ENCODE measurements around the gene MRPS2. TPM values are rescaled to one million over a fixed set of nuclear protein-coding genes. Genes with fewer than 3 reads are reported as not detected.
"Not testable (repeated sequence)": the region's sequence is repeated elsewhere in the genome, so short reads cannot be mapped to it uniquely, and the experiment has no call there.

The MRPS2 gene
- total RNA-seq, 1 experiment from 2014 or later, result 81.0 TPM

GRCh38 chr9:135450956-135451355 lies 49.5 kb upstream of the MRPS2 start:
- TF ChIP-seq CTCF (conservative IDR thresholded peaks at IDR 0.05), result no peak
- H3T11ph ChIP-seq (ENCODE audit: low read length), result no peak overlapping the region
- no peaks in the 10 kb centered on the region for H4K20me1 ChIP-seq (ENCODE audit: control insufficient read depth, insufficient read depth, insufficient read length)
- no peak overlapping the region for H4K91ac ChIP-seq (ENCODE audit: insufficient read length, low read depth, low read length)
- H4K5ac ChIP-seq (ENCODE audit: insufficient read length, low read depth, low read length), result no peak overlapping the region
- no peaks in the 10 kb centered on the region for H3K9me3 ChIP-seq (ENCODE audit: control insufficient read depth, low read depth, low read length)
- Mint-ChIP-seq H3K9me3 (peaks cover 3 to 8% of the 10 kb centered on the region in 2 experiments; a peak in 3 of 5 replicates), H3K4me3 (no peak overlapping the region), H3K27me3 (ENCODE audit: low read depth) (peaks cover 2% of the 10 kb centered on the region; the same call in 1 of the 2 replicates), H3K4me1 (peaks cover 5 to 17% of the 10 kb centered on the region in 2 experiments), H3K36me3 (ENCODE audit: insufficient read depth in 1 of 3, low read depth in 3 of 3) (no peaks in the 10 kb centered on the region; a peak in 1 of 7 replicates), H3K27ac (no peak overlapping the region)
- H3K79me2 ChIP-seq (ENCODE audit: insufficient read depth, low read length), result no peaks in the 10 kb centered on the region; the same call in 1 of the 2 replicates
- H2BK120ac ChIP-seq (ENCODE audit: low read depth, low read length, poor library complexity, severe bottlenecking), result no peak overlapping the region
- no peak overlapping the region for H2BK5ac ChIP-seq (ENCODE audit: insufficient read length, low read length)
- no peak overlapping the region for H2AK5ac ChIP-seq (ENCODE audit: insufficient read length, low read length)
- no peaks in the 10 kb centered on the region for H3K23me2 ChIP-seq (ENCODE audit: insufficient read length, low read depth, low read length, poor library complexity, severe bottlenecking)
- H2AFZ ChIP-seq (ENCODE audit: low read length), result no peak overlapping the region
- H3K23ac ChIP-seq (ENCODE audit: insufficient read length, low read depth, low read length), result no peak overlapping the region
- H4K8ac ChIP-seq (replicated peaks; ENCODE audit: insufficient read length, low read depth, low read length), result no peak overlapping the region
- no peaks in the 10 kb centered on the region; the same call in 1 of the 2 replicates for H3K4me1 ChIP-seq (ENCODE audit: insufficient read depth, low read length)
- H2BK15ac ChIP-seq (ENCODE audit: low read depth, low read length), result no peak overlapping the region
- H2BK12ac ChIP-seq (ENCODE audit: insufficient read length, low read depth, low read length), result no peak overlapping the region
- H3K4ac ChIP-seq (ENCODE audit: low read depth, low read length), result no peak overlapping the region
- H3K79me1 ChIP-seq (ENCODE audit: insufficient read depth, low read depth, low read length, poor library complexity, severe bottlenecking), result no peaks in the 10 kb centered on the region
- no peak overlapping the region for H3K27ac ChIP-seq (ENCODE audit: insufficient read length, low read depth, low read length)
- no peak overlapping the region for H3K4me2 ChIP-seq (ENCODE audit: insufficient read depth, insufficient read length, low read length)
- no peak overlapping the region for H3K56ac ChIP-seq (ENCODE audit: insufficient read length, low read depth, low read length)
- no peak overlapping the region for H3K9ac ChIP-seq (ENCODE audit: extremely low read depth, insufficient read length, low read length)
- DNase-seq, result no peak
- H3K14ac ChIP-seq (ENCODE audit: insufficient read depth, low read length), result no peak overlapping the region
- WGBS (ENCODE audit: extremely low coverage, insufficient read length, low lambda C conversion rate), result no CpG with 5 or more reads among the region's 10 CpGs
- H3K18ac ChIP-seq (ENCODE audit: insufficient read length, low read depth, low read length), result no peak overlapping the region
- no peak overlapping the region for H2BK20ac ChIP-seq (ENCODE audit: low read depth, low read length, poor library complexity, severe bottlenecking)
- no peaks in the 10 kb centered on the region for H3K27me3 ChIP-seq (ENCODE audit: insufficient read depth, low read length)

- not testable (repeated sequence) for H3K79me1 ChIP-seq (ENCODE audit: insufficient read depth, low read depth, low read length, poor library complexity, severe bottlenecking); H3K23me2 ChIP-seq (ENCODE audit: insufficient read length, low read depth, low read length, poor library complexity, severe bottlenecking); H2BK5ac ChIP-seq (ENCODE audit: insufficient read length, low read length); H3K9ac ChIP-seq (ENCODE audit: extremely low read depth, insufficient read length, low read length); H4K20me1 ChIP-seq (ENCODE audit: control insufficient read depth, insufficient read depth, insufficient read length); H3K36me3 Mint-ChIP-seq (ENCODE audit: insufficient read depth in 1 of 3, low read depth in 3 of 3); H3K4me2 ChIP-seq (ENCODE audit: insufficient read depth, insufficient read length, low read length); H3K4ac ChIP-seq (ENCODE audit: low read depth, low read length); H3K18ac ChIP-seq (ENCODE audit: insufficient read length, low read depth, low read length); DNase-seq; H2BK15ac ChIP-seq (ENCODE audit: low read depth, low read length); H4K8ac ChIP-seq (replicated peaks; ENCODE audit: insufficient read length, low read depth, low read length); H4K5ac ChIP-seq (ENCODE audit: insufficient read length, low read depth, low read length); H3K23ac ChIP-seq (ENCODE audit: insufficient read length, low read depth, low read length); H3K14ac ChIP-seq (ENCODE audit: insufficient read depth, low read length); H3K4me3 Mint-ChIP-seq; H3K4me1 ChIP-seq (ENCODE audit: insufficient read depth, low read length); H3K27ac ChIP-seq (ENCODE audit: insufficient read length, low read depth, low read length); H2BK120ac ChIP-seq (ENCODE audit: low read depth, low read length, poor library complexity, severe bottlenecking); H3T11ph ChIP-seq (ENCODE audit: low read length); H3K9me3 Mint-ChIP-seq; H3K27me3 ChIP-seq (ENCODE audit: insufficient read depth, low read length); H4K91ac ChIP-seq (ENCODE audit: insufficient read length, low read depth, low read length); H2AFZ ChIP-seq (ENCODE audit: low read length); H3K27ac Mint-ChIP-seq; H3K9me3 ChIP-seq (ENCODE audit: control insufficient read depth, low read depth, low read length); H3K79me2 ChIP-seq (ENCODE audit: insufficient read depth, low read length); H3K27me3 Mint-ChIP-seq (ENCODE audit: low read depth); H2BK20ac ChIP-seq (ENCODE audit: low read depth, low read length, poor library complexity, severe bottlenecking); H3K56ac ChIP-seq (ENCODE audit: insufficient read length, low read depth, low read length); H2BK12ac ChIP-seq (ENCODE audit: insufficient read length, low read depth, low read length); H2AK5ac ChIP-seq (ENCODE audit: insufficient read length, low read length)
- no CpG with 5 or more reads among the region's 7 CpGs for WGBS (ENCODE audit: extremely low coverage, insufficient read length, low lambda C conversion rate)
- H3K4me1 Mint-ChIP-seq, result peaks cover 5 to 20% of the 10 kb centered on the region in 2 experiments
Measured at GRCh38 chr9:135451909-135452308, 48.6 kb upstream of the MRPS2 start.

Measured in H9 (cell line).